Hindlimb muscle (tissue), 1 donor: ENCODE results near the gene ZDHHC20. TPM values are rescaled to one million over a fixed set of nuclear protein-coding genes. Genes with fewer than 3 reads are reported as not detected.
A peak's percentile ranks its signal among the peaks of the same experiment; 100 is the strongest.

Experiments
- DNase-seq: peaks from one replicate; pipeline ENCODE4 v3.0.0-alpha.2; 2013
- polyA plus RNA-seq: library from polyadenylated mRNA; unstranded; fragments of 120-200 nt; gene quantifications from one replicate; pipeline ENCODE4 v1.2.1, GENCODE V29; 2013; ENCODE audit not compliant: insufficient read length

Gene ZDHHC20
- 32.9 TPM for polyA plus RNA-seq

- DNase-seq, result peak; percentile 90
Measured at GRCh38 chr13:21458813-21459701, at the start of gene ZDHHC20. TSS of gene ZDHHC20 (minus strand) at chr13:21459303. CDS start at chr13:21459171, 132 bp downstream.

- DNase-seq, result no peak
Measured at GRCh38 chr13:21504379-21504778, 45.3 kb upstream of the ZDHHC20 start.

GRCh38 chr13:21501686-21502085 lies 42.6 kb upstream of the ZDHHC20 start:
- no peak for DNase-seq

GRCh38 chr13:21486322-21486721 lies 27.2 kb upstream of the ZDHHC20 start:
- no peak for DNase-seq

GRCh38 chr13:21483748-21484147 lies 24.6 kb upstream of the ZDHHC20 start:
- DNase-seq, result no peak

GRCh38 chr13:21481359-21481758 lies 22.3 kb upstream of the ZDHHC20 start:
- no peak for DNase-seq

- DNase-seq, result peak; percentile 71
Measured at GRCh38 chr13:21478881-21479808, 20.0 kb upstream of the ZDHHC20 start.

GRCh38 chr13:21476893-21477472 lies 17.9 kb upstream of the ZDHHC20 start:
- peak; percentile 77 for DNase-seq

GRCh38 chr13:21475115-21475514 lies 16.0 kb upstream of the ZDHHC20 start:
- no peak for DNase-seq

GRCh38 chr13:21470785-21471184 lies 11.7 kb upstream of the ZDHHC20 start:
- DNase-seq, result no peak

GRCh38 chr13:21466527-21466926 lies 7.4 kb upstream of the ZDHHC20 start:
- no peak for DNase-seq

GRCh38 chr13:21465710-21466160 lies 6.6 kb upstream of the ZDHHC20 start:
- DNase-seq, result no peak

GRCh38 chr13:21463424-21463823 lies 4.3 kb upstream of the ZDHHC20 start:
- DNase-seq, result no peak

- DNase-seq, result no peak
Measured at GRCh38 chr13:21461131-21461530, 2.0 kb upstream of the ZDHHC20 start.

- peak; percentile 24 for DNase-seq
Measured at GRCh38 chr13:21458451-21458812, 671 bp downstream of the ZDHHC20 start.

GRCh38 chr13:21453387-21454081 lies 5.6 kb downstream of the ZDHHC20 start:
- DNase-seq, result no peak

GRCh38 chr13:21450936-21451335 lies 8.2 kb downstream of the ZDHHC20 start:
- DNase-seq, result no peak

- DNase-seq, result no peak
Measured at GRCh38 chr13:21446656-21447055, 12.4 kb downstream of the ZDHHC20 start.

GRCh38 chr13:21445759-21446158 lies 13.3 kb downstream of the ZDHHC20 start:
- no peak for DNase-seq

- DNase-seq, result no peak
Measured at GRCh38 chr13:21443171-21443570, 15.9 kb downstream of the ZDHHC20 start.

GRCh38 chr13:21436582-21436981 lies 22.5 kb downstream of the ZDHHC20 start:
- DNase-seq, result no peak

GRCh38 chr13:21435687-21436151 lies 23.4 kb downstream of the ZDHHC20 start:
- DNase-seq, result no peak
